Hepatocyte (in vitro differentiated cells): ENCODE data around the gene KLHL20. TPM values are rescaled to one million over a fixed set of nuclear protein-coding genes. Genes with fewer than 3 reads are reported as not detected.

Experiments used
- DNase-seq: peaks from one replicate; pipeline ENCODE4 v3.0.0-alpha.2; 2016; ENCODE audit warnings: low spot score
- H2AFZ ChIP-seq: fragments of 200-600 bp; sonication (generic); 2 replicates; pipeline ENCODE4 v1.6.0; 2016; ENCODE audit warnings: antibody characterized with exemption, mild to moderate bottlenecking
- H3K27ac ChIP-seq: fragments of 200-600 bp; sonication (generic); 2 replicates; pipeline ENCODE4 v1.5.1; 2016; ENCODE audit warnings: mild to moderate bottlenecking
- H3K27me3 ChIP-seq: fragments of 200-600 bp; sonication (generic); 2 replicates; pipeline ENCODE4 v1.6.1; 2016
- H3K36me3 ChIP-seq: fragments of 200-600 bp; sonication (generic); replicated peaks from 2 replicates; pipeline ENCODE4 v1.5.1; 2016; ENCODE audit warnings: low read depth; ENCODE audit not compliant: insufficient read depth
- H3K4me1 ChIP-seq: fragments of 200-600 bp; sonication (generic); 2 replicates; pipeline ENCODE4 v1.5.1; 2016; ENCODE audit warnings: mild to moderate bottlenecking, moderate library complexity; ENCODE audit not compliant: insufficient read depth
- H3K4me2 ChIP-seq: fragments of 200-600 bp; sonication (generic); 2 replicates; pipeline ENCODE4 v1.6.0; 2016
- H3K4me3 ChIP-seq: fragments of 200-600 bp; sonication (generic); 2 replicates; pipeline ENCODE4 v1.5.1; 2016; ENCODE audit warnings: mild to moderate bottlenecking
- H3K79me2 ChIP-seq: fragments of 200-600 bp; sonication (generic); 2 replicates; pipeline ENCODE4 v1.6.0; 2017; ENCODE audit warnings: mild to moderate bottlenecking
- H3K9me2 ChIP-seq: fragments of 200-600 bp; sonication (generic); replicated peaks from 2 replicates; pipeline ENCODE4 v1.6.0; 2017; ENCODE audit warnings: mild to moderate bottlenecking; ENCODE audit not compliant: insufficient read depth
- H3K9me3 ChIP-seq: fragments of 200-600 bp; sonication (generic); 2 replicates; pipeline ENCODE4 v1.5.1; 2016; ENCODE audit warnings: low read depth, mild to moderate bottlenecking
- H4K20me1 ChIP-seq: fragments of 200-600 bp; sonication (generic); 2 replicates; pipeline ENCODE4 v1.6.0; 2016; ENCODE audit warnings: mild to moderate bottlenecking; ENCODE audit not compliant: insufficient read depth, poor library complexity, severe bottlenecking
- EZH2 ChIP-seq: fragments of 200-600 bp; sonication (generic); IDR thresholded peaks from 2 replicates; pipeline ENCODE4 v1.6.1; 2016; ENCODE audit warnings: antibody characterized with exemption, mild to moderate bottlenecking, borderline replicate concordance
- EZH2phosphoT487 ChIP-seq: fragments of 200-600 bp; sonication (generic); IDR thresholded peaks from one replicate; pipeline ENCODE4 v1.6.1; 2018; ENCODE audit warnings: antibody characterized with exemption, mild to moderate bottlenecking, low read depth, moderate library complexity; ENCODE audit not compliant: unreplicated experiment, severe bottlenecking
- WGBS: methylation state at CpG from one replicate; pipeline ENCODE4 v1.1.6; 2016; ENCODE audit warnings: low lambda C conversion rate; ENCODE audit errors: missing lambda C conversion rate; 5-methylcytosine and 5-hydroxymethylcytosine counted together
- polyA plus RNA-seq: library from polyadenylated mRNA; unstranded; fragments of >200 nt; fragmentation: Nextera tagmentation; extraction: Ambion mirVana; gene quantifications from 2 replicates; pipeline ENCODE4 v1.2.1, GENCODE V29; 2016
- total RNA-seq: library from RNA; depleted of rRNA; stranded (reverse); fragments of >200 nt; gene quantifications from 2 replicates; pipeline ENCODE4 v1.2.3, GENCODE V29; 2014
- TF ChIP-seq, protein P1 (sequence below): fragments of 200-600 bp; sonication (generic); IDR thresholded peaks from 2 replicates; pipeline ENCODE4 v1.5.1; 2016; ENCODE audit warnings: antibody characterized with exemption, mild to moderate bottlenecking; ENCODE audit not compliant: poor library complexity

KLHL20 gene
- total and polyA plus RNA-seq, 2 experiments from 2014 or later, result 10.0 to 23.1 TPM

DNA sequence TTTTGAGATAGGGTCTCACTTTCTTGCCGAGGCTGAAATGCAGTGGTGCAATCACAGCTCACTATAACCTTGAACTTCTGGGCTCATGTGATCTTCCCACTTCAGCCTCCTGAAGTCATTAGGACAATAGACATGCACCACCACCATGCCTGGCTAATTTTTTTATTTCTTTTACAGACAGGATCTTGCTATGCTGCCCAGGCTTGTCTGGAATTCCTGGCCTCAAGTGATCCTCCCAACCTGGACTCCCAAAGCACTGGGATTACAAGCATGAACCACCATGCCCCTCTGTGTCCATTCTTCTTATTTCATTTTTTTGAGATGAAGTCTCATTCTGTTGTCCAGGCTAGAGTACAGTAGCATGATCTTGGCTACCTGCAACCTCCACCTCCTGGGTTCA, 12.0 kb upstream of the KLHL20 start:
- DNase-seq, result no peak
- no peaks in the 10 kb centered on the region for H4K20me1 ChIP-seq
- WGBS, result 90% methylated on average over 1 of the region's 1 CpG
- no peak overlapping the region for H3K27ac ChIP-seq
- no peak overlapping the region for H2AFZ ChIP-seq
- TF ChIP-seq, protein P1, sequence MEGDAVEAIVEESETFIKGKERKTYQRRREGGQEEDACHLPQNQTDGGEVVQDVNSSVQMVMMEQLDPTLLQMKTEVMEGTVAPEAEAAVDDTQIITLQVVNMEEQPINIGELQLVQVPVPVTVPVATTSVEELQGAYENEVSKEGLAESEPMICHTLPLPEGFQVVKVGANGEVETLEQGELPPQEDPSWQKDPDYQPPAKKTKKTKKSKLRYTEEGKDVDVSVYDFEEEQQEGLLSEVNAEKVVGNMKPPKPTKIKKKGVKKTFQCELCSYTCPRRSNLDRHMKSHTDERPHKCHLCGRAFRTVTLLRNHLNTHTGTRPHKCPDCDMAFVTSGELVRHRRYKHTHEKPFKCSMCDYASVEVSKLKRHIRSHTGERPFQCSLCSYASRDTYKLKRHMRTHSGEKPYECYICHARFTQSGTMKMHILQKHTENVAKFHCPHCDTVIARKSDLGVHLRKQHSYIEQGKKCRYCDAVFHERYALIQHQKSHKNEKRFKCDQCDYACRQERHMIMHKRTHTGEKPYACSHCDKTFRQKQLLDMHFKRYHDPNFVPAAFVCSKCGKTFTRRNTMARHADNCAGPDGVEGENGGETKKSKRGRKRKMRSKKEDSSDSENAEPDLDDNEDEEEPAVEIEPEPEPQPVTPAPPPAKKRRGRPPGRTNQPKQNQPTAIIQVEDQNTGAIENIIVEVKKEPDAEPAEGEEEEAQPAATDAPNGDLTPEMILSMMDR, result no peak
- TF ChIP-seq EZH2 (no peak), EZH2phosphoT487 (no peak)
- H3K79me2 ChIP-seq, result no peaks in the 10 kb centered on the region
- H3K27me3 ChIP-seq, result no peaks in the 10 kb centered on the region
- no peak overlapping the region for H3K4me2 ChIP-seq
- H3K36me3 ChIP-seq, result no peaks in the 10 kb centered on the region
- H3K4me1 ChIP-seq, result no peaks in the 10 kb centered on the region
- H3K9me2 ChIP-seq, result no peaks in the 10 kb centered on the region
- no peak overlapping the region for H3K4me3 ChIP-seq
- H3K9me3 ChIP-seq, result no peaks in the 10 kb centered on the region

DNA sequence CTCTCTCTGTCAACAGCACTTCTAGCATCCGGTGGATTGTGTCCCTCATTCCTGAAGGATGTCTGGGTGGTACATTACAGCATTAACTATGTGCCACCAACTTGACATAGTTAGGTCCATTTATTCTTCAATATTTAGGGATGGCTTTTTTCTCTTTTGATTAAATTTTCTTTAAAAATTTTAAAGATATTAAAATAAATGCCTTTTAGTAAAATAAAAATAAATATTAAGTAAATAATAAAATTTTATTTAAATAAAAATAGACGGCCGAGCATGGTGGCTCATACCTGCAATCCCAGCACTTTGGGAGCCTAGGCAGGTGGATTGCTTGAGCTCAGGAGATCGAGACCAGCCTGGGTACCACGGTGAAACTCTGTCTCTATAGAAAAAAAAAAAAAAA, 9.7 kb upstream of the KLHL20 start:
- DNase-seq, result no peak

DNA sequence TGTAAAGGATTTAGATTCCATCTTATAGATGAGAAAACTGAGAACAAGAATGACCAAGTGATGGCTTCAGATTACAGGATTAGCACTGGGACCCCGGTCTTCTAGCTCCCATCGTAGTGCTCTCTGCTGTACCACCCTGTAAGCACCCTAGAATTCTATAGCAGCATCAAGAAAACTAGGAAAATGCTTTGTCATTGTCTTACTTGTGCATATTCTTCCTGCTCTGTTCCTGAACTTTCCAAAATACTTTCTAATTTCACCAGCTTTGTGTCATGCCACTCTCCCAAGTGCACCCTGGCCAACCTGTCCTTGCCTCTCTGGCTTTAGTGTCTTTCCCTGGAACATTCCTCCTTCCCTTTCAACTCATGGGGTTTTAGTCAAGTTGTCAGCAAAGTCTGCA, 6.0 kb upstream of the KLHL20 start:
- no peak overlapping the region for H3K4me2 ChIP-seq
- no peaks in the 10 kb centered on the region for H3K79me2 ChIP-seq
- DNase-seq, result no peak
- H3K36me3 ChIP-seq, result no peaks in the 10 kb centered on the region
- H3K4me3 ChIP-seq, result no peak overlapping the region
- TF ChIP-seq, protein P1, result no peak
- TF ChIP-seq EZH2phosphoT487 (no peak), EZH2 (no peak)
- H3K27me3 ChIP-seq, result peaks cover 5% of the 10 kb centered on the region
- H3K4me1 ChIP-seq, result no peaks in the 10 kb centered on the region
- 70% methylated on average over 2 of the region's 2 CpGs for WGBS
- H3K9me2 ChIP-seq, result no peaks in the 10 kb centered on the region
- H4K20me1 ChIP-seq, result no peaks in the 10 kb centered on the region
- no peak overlapping the region for H2AFZ ChIP-seq
- no peaks in the 10 kb centered on the region for H3K9me3 ChIP-seq
- no peak overlapping the region for H3K27ac ChIP-seq

More for the DNA sequence above, 9.7 kb upstream of the KLHL20 start:
- Histone ChIP-seq H3K4me3 (no peak overlapping the region), H2AFZ (no peak overlapping the region), H3K9me3 (no peaks in the 10 kb centered on the region), H4K20me1 (no peaks in the 10 kb centered on the region), H3K27ac (no peak overlapping the region), H3K36me3 (no peaks in the 10 kb centered on the region), H3K27me3 (no peaks in the 10 kb centered on the region), H3K4me2 (no peak overlapping the region), H3K9me2 (no peaks in the 10 kb centered on the region), H3K79me2 (no peaks in the 10 kb centered on the region), H3K4me1 (no peaks in the 10 kb centered on the region)
- WGBS, result 85% methylated on average over 5 of the region's 5 CpGs
- TF ChIP-seq EZH2phosphoT487 (no peak), EZH2 (no peak)
- TF ChIP-seq, protein P1, result no peak

DNA sequence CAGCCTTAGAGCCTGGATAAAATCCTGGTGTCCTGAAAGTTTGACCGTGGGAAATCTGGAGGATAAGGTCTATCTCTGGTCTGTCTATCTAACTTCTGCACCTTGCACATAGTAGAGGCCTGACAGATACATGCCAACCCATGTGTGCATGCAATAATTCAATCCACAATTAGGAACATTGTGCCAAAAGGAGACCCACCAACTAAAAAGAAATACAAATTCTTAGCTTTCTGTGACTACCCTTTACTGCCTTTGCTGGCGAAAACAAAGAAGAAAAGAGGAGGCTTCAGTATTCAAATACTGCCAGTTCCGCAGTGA, 381 bp upstream of the KLHL20 start:
- no peak for TF ChIP-seq EZH2phosphoT487
- TF ChIP-seq EZH2, result no peak
- Histone ChIP-seq H3K9me2 (no peaks in the 10 kb centered on the region), H3K4me1 (peaks cover 22% of the 10 kb centered on the region), H3K9me3 (no peaks in the 10 kb centered on the region), H3K79me2 (peaks cover 35% of the 10 kb centered on the region), H4K20me1 (peaks cover 9% of the 10 kb centered on the region), H3K27ac (peak overlapping the region; percentile 90), H2AFZ (peak overlapping the region; percentile 100), H3K4me2 (peak overlapping the region; percentile 76), H3K4me3 (peak overlapping the region; percentile 61), H3K36me3 (no peaks in the 10 kb centered on the region), H3K27me3 (peaks cover 5% of the 10 kb centered on the region)
- 58% methylated on average over 3 of the region's 3 CpGs for WGBS
- no peak for DNase-seq
